Measurements from ENCODE around the gene MLLT6. TPM values are rescaled to one million over a fixed set of nuclear protein-coding genes. Genes with fewer than 3 reads are reported as not detected.

The MLLT6 gene
- total and polyA plus RNA-seq, 2 of the 13 experiments (the other 11 are each of a cell fraction or from before 2014, with no cell fraction given), result 50.7 to 69.5 TPM

GRCh38 chr17:38676706-38677504, 28.2 kb upstream of the MLLT6 start (continued):
- TF ChIP-seq BCL3 (CRISPR knock-in tag; IDR thresholded peaks at IDR 0.05), result no peak
- peak; percentile 73 for TF ChIP-seq RARA (CRISPR knock-in tag; IDR thresholded peaks at IDR 0.05)
- no peak for TF ChIP-seq ZNF766 (CRISPR knock-in tag; IDR thresholded peaks at IDR 0.05; ENCODE audit: borderline replicate concordance)
- peak; percentile 71; the same call in 1 of the 2 replicates for TF ChIP-seq ZFP1 (CRISPR knock-in tag; IDR thresholded peaks at IDR 0.05)
- no peak for TF ChIP-seq ONECUT2 (CRISPR knock-in tag; IDR thresholded peaks at IDR 0.05)
- TF ChIP-seq, protein P1, sequence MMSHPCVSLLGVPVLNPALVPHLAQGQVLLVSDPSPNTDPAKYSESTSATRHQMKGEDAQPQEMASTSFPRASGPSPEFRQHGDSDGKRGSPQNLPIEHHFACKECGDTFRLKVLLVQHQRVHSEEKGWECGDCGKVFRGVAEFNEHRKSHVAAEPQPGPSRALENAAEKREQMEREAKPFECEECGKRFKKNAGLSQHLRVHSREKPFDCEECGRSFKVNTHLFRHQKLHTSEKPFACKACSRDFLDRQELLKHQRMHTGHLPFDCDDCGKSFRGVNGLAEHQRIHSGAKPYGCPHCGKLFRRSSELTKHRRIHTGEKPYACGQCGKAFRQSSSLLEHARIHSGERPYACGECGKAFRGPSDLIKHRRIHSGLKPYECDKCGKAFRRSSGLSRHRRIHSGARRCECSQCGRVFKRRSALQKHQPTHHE (CRISPR knock-in tag; IDR thresholded peaks at IDR 0.05; ENCODE audit: borderline replicate concordance), result peak; percentile 63; the same call in 1 of the 2 replicates
- peak; percentile 66; the same call in 1 of the 2 replicates for TF ChIP-seq FOXP4 (CRISPR knock-in tag; IDR thresholded peaks at IDR 0.05)
- no peak for TF ChIP-seq TBP (CRISPR knock-in tag; IDR thresholded peaks at IDR 0.05)
- TF ChIP-seq, protein P2, sequence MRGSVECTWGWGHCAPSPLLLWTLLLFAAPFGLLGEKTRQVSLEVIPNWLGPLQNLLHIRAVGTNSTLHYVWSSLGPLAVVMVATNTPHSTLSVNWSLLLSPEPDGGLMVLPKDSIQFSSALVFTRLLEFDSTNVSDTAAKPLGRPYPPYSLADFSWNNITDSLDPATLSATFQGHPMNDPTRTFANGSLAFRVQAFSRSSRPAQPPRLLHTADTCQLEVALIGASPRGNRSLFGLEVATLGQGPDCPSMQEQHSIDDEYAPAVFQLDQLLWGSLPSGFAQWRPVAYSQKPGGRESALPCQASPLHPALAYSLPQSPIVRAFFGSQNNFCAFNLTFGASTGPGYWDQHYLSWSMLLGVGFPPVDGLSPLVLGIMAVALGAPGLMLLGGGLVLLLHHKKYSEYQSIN (CRISPR knock-in tag; IDR thresholded peaks at IDR 0.05; ENCODE audit: borderline replicate concordance), result no peak
- peak; percentile 54; the same call in 1 of the 2 replicates for TF ChIP-seq ZMYM4 (CRISPR knock-in tag; IDR thresholded peaks at IDR 0.05)
- no peak for TF ChIP-seq THAP7 (CRISPR knock-in tag; IDR thresholded peaks at IDR 0.05)
- TF ChIP-seq ZNF75D (CRISPR knock-in tag; IDR thresholded peaks at IDR 0.05; ENCODE audit: borderline replicate concordance), result no peak
- peak; percentile 48; the same call in 1 of the 2 replicates for TF ChIP-seq ZNF143 (CRISPR knock-in tag; IDR thresholded peaks at IDR 0.05)
- 0 out of 2 replicates have a peak, but pooled peaks have one; percentile 40 for TF ChIP-seq GZF1 (CRISPR knock-in tag; IDR thresholded peaks at IDR 0.05)
- peak; percentile 57 for TF ChIP-seq HDAC1 (CRISPR knock-in tag; IDR thresholded peaks at IDR 0.05)
- TF ChIP-seq REPIN1 (CRISPR knock-in tag; IDR thresholded peaks at IDR 0.05; ENCODE audit: borderline replicate concordance, low read depth), result peak; percentile 69; the same call in 1 of the 2 replicates
- TF ChIP-seq ATF2 (CRISPR knock-in tag; IDR thresholded peaks at IDR 0.05), result peak; percentile 94
- 0 out of 2 replicates have a peak, but pooled peaks have one; percentile 47 for TF ChIP-seq ZBTB34 (CRISPR knock-in tag; IDR thresholded peaks at IDR 0.05)

All from HepG2 (cell line).